Ectodermal cell (in vitro differentiated cells): ENCODE measurements around the gene ZFYVE16.
"Not testable (repeated sequence)": the region's sequence is repeated elsewhere in the genome, so short reads cannot be mapped to it uniquely, and the experiment has no call there.

ENCODE experiments used
- H3K27ac ChIP-seq: 2 replicates; pipeline ENCODE4 v1.7.0; 2013; ENCODE audit warnings: mild to moderate bottlenecking, low read depth, low read length; ENCODE audit not compliant: insufficient read depth, poor library complexity, severe bottlenecking
- H3K27me3 ChIP-seq: 2 replicates; pipeline ENCODE4 v1.7.0; 2013; ENCODE audit warnings: mild to moderate bottlenecking, low read length; ENCODE audit not compliant: insufficient read depth, control insufficient read depth, poor library complexity, severe bottlenecking
- H3K36me3 ChIP-seq: one replicate; pipeline ENCODE4 v1.7.0; 2013; ENCODE audit warnings: low read length; ENCODE audit not compliant: control insufficient read depth, insufficient read depth
- H3K4me1 ChIP-seq: one replicate; pipeline ENCODE4 v1.7.0; 2013; ENCODE audit warnings: low read length; ENCODE audit not compliant: control insufficient read depth, insufficient read depth
- H3K4me3 ChIP-seq: 2 replicates; pipeline ENCODE4 v1.7.0; 2013; ENCODE audit warnings: low read depth, low read length, control low read depth; ENCODE audit not compliant: insufficient read depth
- H3K9me3 ChIP-seq: 2 replicates; pipeline ENCODE4 v1.7.0; 2013; ENCODE audit warnings: mild to moderate bottlenecking, low read length, moderate library complexity; ENCODE audit not compliant: control insufficient read depth
- whole genome bisulfite sequencing, 2 experiments: methylation state at CpG; one replicate each; pipeline ENCODE4 v1.1.7; 2013; ENCODE audit warnings: missing lambda C conversion rate in 2 of 2; 5-methylcytosine and 5-hydroxymethylcytosine counted together

ZFYVE16 gene

GRCh38 chr5:80387063-80387768 is 20.6 kb upstream of the ZFYVE16 start:
- 86 to 100% methylated on average over 2 to 3 of the region's 3 CpGs for WGBS, 2 experiments
- Histone ChIP-seq H3K36me3 (no peaks in the 10 kb centered on the region), H3K27me3 (no peaks in the 10 kb centered on the region), H3K4me3 (no peak overlapping the region), H3K4me1 (no peaks in the 10 kb centered on the region), H3K9me3 (no peaks in the 10 kb centered on the region), H3K27ac (no peak overlapping the region)

- no peak overlapping the region for H3K27ac ChIP-seq
These were observed 18.3 kb upstream of the ZFYVE16 start for GRCh38 chr5:80389580-80389979.

GRCh38 chr5:80390413-80390812 is 17.5 kb upstream of the ZFYVE16 start:
- 87 to 88% methylated on average over 3 of the region's 3 CpGs for WGBS, 2 experiments
- not testable (repeated sequence) for H3K27me3 ChIP-seq, H3K27ac ChIP-seq, H3K36me3 ChIP-seq, H3K9me3 ChIP-seq, H3K4me3 ChIP-seq, H3K4me1 ChIP-seq

More at GRCh38 chr5:80389580-80389979, 18.3 kb upstream of the ZFYVE16 start:
- Histone ChIP-seq H3K9me3 (no peaks in the 10 kb centered on the region), H3K27me3 (no peaks in the 10 kb centered on the region), H3K4me1 (no peaks in the 10 kb centered on the region), H3K4me3 (no peak overlapping the region), H3K36me3 (no peaks in the 10 kb centered on the region)
- 89 to 92% methylated on average over 7 to 9 of the region's 9 CpGs for WGBS, 2 experiments

GRCh38 chr5:80391267-80391666 is 16.6 kb upstream of the ZFYVE16 start:
- H3K4me1 ChIP-seq, H3K27ac ChIP-seq, H3K9me3 ChIP-seq, H3K36me3 ChIP-seq, H3K4me3 ChIP-seq, H3K27me3 ChIP-seq: not testable (repeated sequence)

- Histone ChIP-seq H3K27ac (no peak overlapping the region), H3K4me3 (no peak overlapping the region), H3K27me3 (no peaks in the 10 kb centered on the region), H3K36me3 (no peaks in the 10 kb centered on the region), H3K9me3 (no peaks in the 10 kb centered on the region), H3K4me1 (no peaks in the 10 kb centered on the region)
- 90 to 97% methylated on average over 1 of the region's 1 CpG for WGBS, 2 experiments
These were observed 8.2 kb upstream of the ZFYVE16 start for GRCh38 chr5:80399526-80400239.

- not testable (repeated sequence) for H3K27me3 ChIP-seq, H3K27ac ChIP-seq, H3K4me3 ChIP-seq, H3K4me1 ChIP-seq, H3K36me3 ChIP-seq, H3K9me3 ChIP-seq
- 88 to 100% methylated on average over 1 of the region's 1 CpG for WGBS, 2 experiments
These were observed 7.5 kb upstream of the ZFYVE16 start for GRCh38 chr5:80400368-80400767.

- no peaks in the 10 kb centered on the region for H3K27me3 ChIP-seq
- H3K36me3 ChIP-seq, result no peaks in the 10 kb centered on the region
- H3K4me1 ChIP-seq, result no peaks in the 10 kb centered on the region
- no peak overlapping the region for H3K4me3 ChIP-seq
- no peak overlapping the region for H3K27ac ChIP-seq
- 90 to 100% methylated on average over 2 of the region's 2 CpGs for WGBS, 2 experiments
- no peaks in the 10 kb centered on the region for H3K9me3 ChIP-seq
These were observed 4.1 kb upstream of the ZFYVE16 start for GRCh38 chr5:80403782-80404181.

GRCh38 chr5:80406980-80407734 is 707 bp upstream of the ZFYVE16 start:
- no peaks in the 10 kb centered on the region for H3K4me1 ChIP-seq
- WGBS, 2 experiments, result 36% methylated on average over 31 of the region's 31 CpGs
- peak overlapping the region; percentile 90 for H3K27ac ChIP-seq
- no peaks in the 10 kb centered on the region for H3K36me3 ChIP-seq
- H3K9me3 ChIP-seq, result no peaks in the 10 kb centered on the region
- H3K4me3 ChIP-seq, result peak overlapping the region; percentile 90
- no peaks in the 10 kb centered on the region for H3K27me3 ChIP-seq

- 0% methylated on average over 16 to 17 of the region's 24 CpGs for WGBS, 2 experiments
- no peaks in the 10 kb centered on the region for H3K36me3 ChIP-seq
- H3K4me3 ChIP-seq, result peak overlapping the region; percentile 90
- no peaks in the 10 kb centered on the region for H3K27me3 ChIP-seq
- H3K27ac ChIP-seq, result peak overlapping the region; percentile 90
- H3K9me3 ChIP-seq, result no peaks in the 10 kb centered on the region
- H3K4me1 ChIP-seq, result no peaks in the 10 kb centered on the region
These were observed 861 bp downstream of the ZFYVE16 start for GRCh38 chr5:80408484-80409366.
